SU-DHL-6 (cell line): Measurements from ENCODE around the gene PI4KA.

Experiments used
- CTCF ChIP-seq: fragments of 200-600 bp; sonication (generic); IDR thresholded peaks from one replicate; pipeline ENCODE4 v1.5.1; 2017; ENCODE audit warnings: antibody characterized with exemption, mild to moderate bottlenecking, low read length, moderate library complexity; ENCODE audit not compliant: insufficient read depth, poor library complexity, severe bottlenecking
- EZH2phosphoT487 ChIP-seq: fragments of 200-600 bp; sonication (generic), shearing (Covaris generic); conservative IDR thresholded peaks from 2 replicates; pipeline ENCODE4 v1.6.1; 2018; ENCODE audit warnings: mild to moderate bottlenecking, antibody characterized with exemption, low read length, moderate library complexity, mixed read lengths

GRCh38 chr22:20881231-20881630, 22.6 kb upstream of the PI4KA start:
- TF ChIP-seq CTCF: no peak
- no peak for TF ChIP-seq EZH2phosphoT487
